Activated T-helper 1 cell treated with anti-CD3 and anti-CD28 coated beads, Interleukin-12 subunit alpha, Interleukin-12 subunit beta, Interleukin-2, Interleukin-4 antibody, amounts not matched to agents 30 ng/mL and 10 ng/mL and 1 ng/mL, durations not matched to agents 14 hours and 24 hours and 36 hours (primary cell): ENCODE results near the gene AFAP1L2. TPM values are rescaled to one million over a fixed set of nuclear protein-coding genes. Genes with fewer than 3 reads are reported as not detected.
"Not testable (repeated sequence)": the region's sequence is repeated elsewhere in the genome, so short reads cannot be mapped to it uniquely, and the experiment has no call there.

Experiments used
- DNase-seq: peaks from one replicate; pipeline ENCODE4 v3.0.0; 2021; ENCODE audit warnings: low spot score
- H3K27ac Mint-ChIP-seq: one replicate; pipeline ENCODE4 v1.8.0; 2021; ENCODE audit warnings: mild to moderate bottlenecking, mixed read lengths
- H3K27me3 Mint-ChIP-seq: one replicate; pipeline ENCODE4 v1.8.0; 2022; ENCODE audit warnings: mild to moderate bottlenecking, moderate library complexity, mixed read lengths; ENCODE audit not compliant: insufficient read depth
- H3K36me3 Mint-ChIP-seq: one replicate; pipeline ENCODE4 v1.8.0; 2021; ENCODE audit warnings: low read depth, mixed read lengths
- H3K4me1 Mint-ChIP-seq: one replicate; pipeline ENCODE4 v1.8.0; 2021; ENCODE audit warnings: low read depth, mixed read lengths
- H3K4me3 Mint-ChIP-seq: one replicate; pipeline ENCODE4 v1.8.0; 2021; ENCODE audit warnings: mild to moderate bottlenecking, moderate library complexity, mixed read lengths
- H3K9me3 Mint-ChIP-seq: one replicate; pipeline ENCODE4 v1.8.0; 2021; ENCODE audit warnings: mixed read lengths
- intact Hi-C: fragments of 100-400 bp; cut with micrococcal nuclease; formaldehyde crosslinking; loops from one replicate; pipeline ENCODE4 v1.15.1; 2024
- total RNA-seq: library from RNA; stranded (reverse); gene quantifications from 2 replicates; pipeline ENCODE4 v1.2.3, GENCODE V29; 2022

The AFAP1L2 gene
- total RNA-seq, 1 donor from 2014 or later = 3.7 TPM

GRCh38 chr10:114359041-114359952 is 45.0 kb downstream of the AFAP1L2 start:
- no peak overlapping the region for H3K27ac Mint-ChIP-seq
- no peaks in the 10 kb centered on the region for H3K9me3 Mint-ChIP-seq
- H3K4me3 Mint-ChIP-seq = no peak overlapping the region
- peaks cover 13% of the 10 kb centered on the region for H3K4me1 Mint-ChIP-seq
- intact Hi-C loops = no loop called here
- H3K27me3 Mint-ChIP-seq = peaks cover 8% of the 10 kb centered on the region
- DNase-seq = no peak
- H3K36me3 Mint-ChIP-seq = no peaks in the 10 kb centered on the region

DNA sequence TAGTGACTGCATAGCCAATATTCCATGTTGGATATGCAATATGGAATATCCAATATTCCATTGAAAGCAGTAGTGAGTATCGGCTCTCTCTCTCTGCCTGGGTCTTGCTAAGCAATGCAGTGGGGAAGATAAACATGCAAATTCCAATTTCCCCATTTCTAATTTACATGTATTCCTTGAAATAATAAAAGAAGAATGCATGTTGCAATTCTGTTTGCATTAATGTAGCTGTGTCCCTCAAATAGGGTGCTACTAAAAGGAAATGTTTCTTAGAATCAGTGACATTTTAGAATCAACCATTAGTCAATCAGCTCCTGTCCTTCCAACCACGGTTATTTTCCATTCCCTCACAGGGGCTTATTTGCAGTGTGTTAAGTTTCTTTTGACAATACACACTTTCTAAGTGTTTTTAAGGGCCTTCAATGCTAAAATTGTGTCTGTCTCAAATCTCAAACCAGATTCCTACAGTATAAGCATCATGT is 46.7 kb downstream of the AFAP1L2 start:
- Mint-ChIP-seq H3K4me3 (no peak overlapping the region), H3K27ac (no peak overlapping the region), H3K4me1 (peaks cover 16% of the 10 kb centered on the region), H3K27me3 (peaks cover 13% of the 10 kb centered on the region), H3K36me3 (no peaks in the 10 kb centered on the region), H3K9me3 (no peaks in the 10 kb centered on the region)
- intact Hi-C loops = no loop called here
- no peak for DNase-seq

GRCh38 chr10:114356751-114357514 is 47.4 kb downstream of the AFAP1L2 start:
- Mint-ChIP-seq H3K4me3 (no peak overlapping the region), H3K36me3 (no peaks in the 10 kb centered on the region), H3K27me3 (peaks cover 12% of the 10 kb centered on the region), H3K27ac (no peak overlapping the region), H3K4me1 (peaks cover 16% of the 10 kb centered on the region), H3K9me3 (no peaks in the 10 kb centered on the region)
- DNase-seq = no peak
- intact Hi-C loops = no loop called here

- Mint-ChIP-seq H3K4me1 (peaks cover 16% of the 10 kb centered on the region), H3K4me3 (no peak overlapping the region), H3K36me3 (no peaks in the 10 kb centered on the region), H3K9me3 (no peaks in the 10 kb centered on the region), H3K27me3 (peaks cover 10% of the 10 kb centered on the region), H3K27ac (no peak overlapping the region)
- DNase-seq = no peak
- intact Hi-C loops = no loop called here
Measured at GRCh38 chr10:114356126-114356525, 48.2 kb downstream of the AFAP1L2 start.

- no peak for DNase-seq
- intact Hi-C loops = no loop called here
Measured at GRCh38 chr10:114353383-114353782, 50.9 kb downstream of the AFAP1L2 start.

DNA sequence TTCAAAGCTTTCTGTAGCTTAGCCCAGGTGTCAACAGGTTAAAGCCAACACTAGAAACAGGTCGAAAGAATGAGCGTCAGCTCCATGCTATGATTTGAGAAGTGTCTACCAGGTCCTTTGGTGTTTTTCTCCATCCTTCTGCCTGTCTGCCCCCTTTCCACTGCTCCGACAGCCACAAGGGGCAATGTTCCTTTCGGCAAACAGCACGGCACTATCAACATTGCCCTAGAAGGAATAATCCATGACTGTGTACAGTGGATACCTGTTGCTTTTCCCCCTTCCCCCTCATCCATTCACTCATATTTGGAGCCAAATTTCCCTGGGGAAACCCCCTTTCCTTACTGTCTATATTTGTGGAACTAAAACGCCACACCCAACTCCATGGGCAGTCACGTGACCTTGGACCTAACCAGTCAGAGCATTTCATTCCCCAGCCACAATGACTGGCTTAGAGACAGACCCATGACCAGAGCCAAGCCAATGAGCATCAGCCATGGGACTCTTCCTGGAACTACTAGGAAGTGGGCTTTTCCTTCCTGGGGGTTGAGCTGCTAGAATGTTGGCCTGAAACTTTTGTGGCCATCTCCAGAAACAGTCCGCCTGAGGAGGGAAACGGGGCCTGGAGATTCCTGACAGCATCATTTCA is 51.5 kb downstream of the AFAP1L2 start:
- Mint-ChIP-seq H3K4me3 (no peak overlapping the region), H3K36me3 (no peaks in the 10 kb centered on the region), H3K27me3 (peaks cover 6% of the 10 kb centered on the region), H3K27ac (no peak overlapping the region), H3K4me1 (peaks cover 13% of the 10 kb centered on the region), H3K9me3 (no peaks in the 10 kb centered on the region)
- no peak for DNase-seq
- intact Hi-C loops = no loop called here

More at GRCh38 chr10:114353383-114353782, 50.9 kb downstream of the AFAP1L2 start:
- H3K4me1 Mint-ChIP-seq = peaks cover 16% of the 10 kb centered on the region
- H3K4me3 Mint-ChIP-seq = no peak overlapping the region
- no peaks in the 10 kb centered on the region for H3K36me3 Mint-ChIP-seq
- H3K9me3 Mint-ChIP-seq = no peaks in the 10 kb centered on the region
- no peak overlapping the region for H3K27ac Mint-ChIP-seq
- peaks cover 6% of the 10 kb centered on the region for H3K27me3 Mint-ChIP-seq

GRCh38 chr10:114350751-114351150 is 53.6 kb downstream of the AFAP1L2 start:
- Mint-ChIP-seq H3K27ac (no peak overlapping the region), H3K4me1 (peaks cover 4% of the 10 kb centered on the region), H3K27me3 (peaks cover 4% of the 10 kb centered on the region), H3K9me3 (no peaks in the 10 kb centered on the region), H3K36me3 (no peaks in the 10 kb centered on the region), H3K4me3 (no peak overlapping the region)
- intact Hi-C loops = no loop called here
- no peak for DNase-seq

- intact Hi-C loops = no loop called here
- DNase-seq = no peak
Measured at GRCh38 chr10:114349522-114350215, 54.6 kb downstream of the AFAP1L2 start.

DNA sequence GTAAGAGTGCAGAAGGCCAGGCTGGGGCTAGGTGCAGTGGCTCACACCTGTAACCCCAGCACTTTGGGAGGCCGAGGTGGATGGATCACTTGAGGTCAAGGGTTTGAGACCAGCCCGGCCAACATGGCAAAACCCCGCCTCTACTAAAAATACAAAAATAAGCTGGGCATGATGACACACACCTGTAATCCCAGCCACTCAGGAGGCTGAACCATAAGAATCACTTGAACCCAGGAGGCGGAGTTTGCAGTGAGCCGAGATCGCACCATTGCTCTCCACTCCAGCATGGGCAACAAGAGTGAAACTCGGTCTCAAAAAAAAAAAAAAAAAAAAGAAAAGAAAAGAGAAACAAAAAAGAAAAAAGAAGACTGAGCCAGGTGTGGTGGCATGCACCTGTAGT is 55.2 kb downstream of the AFAP1L2 start:
- intact Hi-C loops, H3K27me3 Mint-ChIP-seq, H3K4me3 Mint-ChIP-seq, DNase-seq, H3K9me3 Mint-ChIP-seq, H3K4me1 Mint-ChIP-seq, H3K27ac Mint-ChIP-seq, H3K36me3 Mint-ChIP-seq: not testable (repeated sequence)

More at GRCh38 chr10:114349522-114350215, 54.6 kb downstream of the AFAP1L2 start:
- Mint-ChIP-seq H3K9me3 (no peaks in the 10 kb centered on the region), H3K27ac (no peak overlapping the region), H3K4me1 (peaks cover 4% of the 10 kb centered on the region), H3K36me3 (no peaks in the 10 kb centered on the region), H3K27me3 (peaks cover 4% of the 10 kb centered on the region), H3K4me3 (no peak overlapping the region)

DNA sequence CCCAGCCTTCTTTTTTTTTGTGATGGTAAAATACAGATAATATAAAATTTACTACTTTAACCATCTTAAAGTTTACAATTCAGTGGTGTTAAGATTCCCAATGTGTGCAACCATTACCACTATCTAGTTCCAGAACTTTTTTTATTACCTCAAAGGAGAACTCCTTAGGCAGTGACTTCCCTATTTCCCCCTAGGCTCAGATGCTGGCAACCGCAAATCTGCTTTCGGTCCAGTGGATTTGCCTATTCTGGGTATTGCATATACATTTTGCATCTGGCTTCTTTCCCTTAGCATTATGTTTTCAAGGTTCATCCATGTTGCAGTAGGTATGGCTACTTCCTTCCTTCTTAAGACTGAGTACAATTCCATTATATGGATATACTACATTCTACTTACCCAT is 56.5 kb downstream of the AFAP1L2 start:
- no peak for DNase-seq
- H3K36me3 Mint-ChIP-seq = no peaks in the 10 kb centered on the region
- no peak overlapping the region for H3K4me3 Mint-ChIP-seq
- no peak overlapping the region for H3K27ac Mint-ChIP-seq
- peaks cover 2% of the 10 kb centered on the region for H3K4me1 Mint-ChIP-seq
- intact Hi-C loops = no loop called here
- no peaks in the 10 kb centered on the region for H3K27me3 Mint-ChIP-seq
- H3K9me3 Mint-ChIP-seq = no peaks in the 10 kb centered on the region

DNA sequence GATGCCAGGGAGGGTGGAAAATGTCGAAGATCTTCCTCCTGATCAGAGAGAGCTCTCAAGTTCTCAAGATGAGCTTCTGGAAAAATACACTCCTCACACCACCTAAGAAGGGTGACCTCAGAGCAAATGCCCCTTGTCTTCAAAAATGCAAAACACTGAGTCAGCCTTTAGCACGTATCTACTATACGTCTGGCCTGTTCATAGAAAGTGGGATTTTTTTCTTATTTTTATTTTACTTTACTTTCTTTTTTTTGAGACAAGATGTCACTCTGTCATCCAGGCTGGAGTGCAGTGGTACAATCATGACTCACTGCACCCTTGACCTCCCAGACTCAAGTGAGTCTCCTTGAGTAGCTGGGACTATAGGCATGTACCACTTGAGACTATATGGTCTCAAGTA is 57.1 kb downstream of the AFAP1L2 start:
- DNase-seq = no peak
- H3K4me3 Mint-ChIP-seq = no peak overlapping the region
- no peaks in the 10 kb centered on the region for H3K36me3 Mint-ChIP-seq
- H3K27ac Mint-ChIP-seq = no peak overlapping the region
- intact Hi-C loops = no loop called here
- H3K27me3 Mint-ChIP-seq = peaks cover 2% of the 10 kb centered on the region
- H3K4me1 Mint-ChIP-seq = no peaks in the 10 kb centered on the region
- H3K9me3 Mint-ChIP-seq = no peaks in the 10 kb centered on the region
